IMR-90 (cell line): ENCODE data around the gene NCF2. TPM values are rescaled to one million over a fixed set of nuclear protein-coding genes. Genes with fewer than 3 reads are reported as not detected.

Experiments
- ATAC-seq: fragments of 200-7000 bp; cut with Tn5 transposase; 2 replicates; pipeline ENCODE4 v1.9.1; 2020; ENCODE audit warnings: low read depth, mild to moderate bottlenecking, moderate library complexity
- BruUV-seq: library from RNA; stranded (reverse); fragments of 400-500 nt; replicated peaks from 2 replicates; lab custom pipeline; 2021; lab: Mats Ljungman, UMichigan
- CTCF ChIA-PET: fragments of 300-600 bp; formaldehyde crosslinking; extraction: SDS; loops from one replicate; lab custom pipeline; 2021; ENCODE audit warnings: antibody characterized with exemption; lab: Yijun Ruan, JAX
- POLR2A ChIA-PET: fragments of 300-600 bp; sonication (Branson Sonifier 250); formaldehyde crosslinking; loops from one replicate; lab custom pipeline; 2022; ENCODE audit warnings: antibody characterized with exemption; ENCODE audit not compliant: unreplicated experiment; lab: Charles Lee
- DNase-seq: peaks from one replicate; pipeline ENCODE4 v3.0.0; 2013
- H2AFZ ChIP-seq: replicated peaks from 2 replicates; pipeline ENCODE3; 2013; ENCODE audit warnings: low read length, mild to moderate bottlenecking; ENCODE audit not compliant: poor library complexity
- H2AK5ac ChIP-seq: 2 replicates; pipeline ENCODE4 v1.6.1; 2013; ENCODE audit warnings: low read depth, low read length, inconsistent platforms
- H2AK9ac ChIP-seq: replicated peaks from 2 replicates; pipeline ENCODE3; 2013; ENCODE audit warnings: mild to moderate bottlenecking, low read depth, low read length, moderate library complexity; ENCODE audit not compliant: poor library complexity
- H2BK120ac ChIP-seq: 2 replicates; pipeline ENCODE4 v1.6.1; 2013; ENCODE audit warnings: low read depth, low read length, inconsistent platforms
- H2BK15ac ChIP-seq: 3 replicates; pipeline ENCODE4 v1.6.1; 2013; ENCODE audit warnings: low read depth, low read length, inconsistent platforms
- H2BK20ac ChIP-seq: 2 replicates; pipeline ENCODE4 v1.6.1; 2013; ENCODE audit warnings: low read depth, mild to moderate bottlenecking, inconsistent platforms, low read length, moderate library complexity
- H2BK5ac ChIP-seq: 2 replicates; pipeline ENCODE4 v1.6.1; 2013; ENCODE audit warnings: mild to moderate bottlenecking, low read depth, low read length, inconsistent platforms; ENCODE audit not compliant: poor library complexity, severe bottlenecking
- H3K14ac ChIP-seq: replicated peaks from 2 replicates; pipeline ENCODE4 v1.6.1; 2013; ENCODE audit warnings: low read depth, low read length, inconsistent platforms
- H3K18ac ChIP-seq: 2 replicates; pipeline ENCODE4 v1.6.1; 2013; ENCODE audit warnings: low read depth, low read length, control low read depth
- H3K23ac ChIP-seq: 2 replicates; pipeline ENCODE4 v1.6.1; 2013; ENCODE audit warnings: low read depth, low read length, inconsistent platforms
- H3K27ac ChIP-seq: 2 replicates; pipeline ENCODE4 v1.5.1; 2013; ENCODE audit warnings: mild to moderate bottlenecking, control low read depth, low read length; ENCODE audit not compliant: insufficient read depth
- H3K27me3 ChIP-seq: 2 replicates; pipeline ENCODE4 v1.6.1; 2013; ENCODE audit warnings: low read length; ENCODE audit not compliant: control insufficient read depth, insufficient read depth
- H3K36me3 ChIP-seq: 2 replicates; pipeline ENCODE4 v1.6.1; 2013; ENCODE audit warnings: low read length, mixed read lengths; ENCODE audit not compliant: control insufficient read depth, insufficient read depth
- H3K4ac ChIP-seq: 2 replicates; pipeline ENCODE4 v1.6.1; 2013; ENCODE audit warnings: low read depth, low read length, inconsistent platforms
- H3K4me1 ChIP-seq: 2 replicates; pipeline ENCODE4 v1.6.1; 2013; ENCODE audit warnings: low read length, mixed read lengths; ENCODE audit not compliant: control insufficient read depth, insufficient read depth
- H3K4me2 ChIP-seq: 2 replicates; pipeline ENCODE4 v1.6.1; 2013; ENCODE audit warnings: low read depth, mild to moderate bottlenecking, control low read depth, low read length, moderate library complexity
- H3K4me3 ChIP-seq: 2 replicates; pipeline ENCODE4 v1.5.1; 2013; ENCODE audit warnings: low read depth, mild to moderate bottlenecking, control low read depth, low read length, moderate library complexity; ENCODE audit not compliant: insufficient read depth
- H3K56ac ChIP-seq: 2 replicates; pipeline ENCODE4 v1.6.1; 2013; ENCODE audit warnings: low read length, inconsistent platforms; ENCODE audit not compliant: insufficient read depth; ENCODE audit errors: extremely low read depth
- H3K79me1 ChIP-seq, 2 experiments: 2 replicates each; pipeline ENCODE4 v1.6.1; 2013; ENCODE audit warnings: low read length in 2 of 2, inconsistent platforms in 1 of 2, low read depth in 1 of 2
- H3K9ac ChIP-seq: 2 replicates; pipeline ENCODE4 v1.6.1; 2013; ENCODE audit warnings: low read depth, low read length, control low read depth
- H3K9me1 ChIP-seq: 2 replicates; pipeline ENCODE4 v1.6.1; 2013; ENCODE audit warnings: low read length, inconsistent platforms; ENCODE audit not compliant: insufficient read depth
- H3K9me3 ChIP-seq: 2 replicates; pipeline ENCODE4 v1.6.1; 2013; ENCODE audit warnings: low read length; ENCODE audit not compliant: control insufficient read depth, insufficient read depth
- H4K20me1 ChIP-seq: 2 replicates; pipeline ENCODE4 v1.6.1; 2013; ENCODE audit warnings: low read length, inconsistent platforms; ENCODE audit not compliant: insufficient read depth
- H4K5ac ChIP-seq: 2 replicates; pipeline ENCODE4 v1.6.1; 2013; ENCODE audit warnings: mild to moderate bottlenecking, low read depth, low read length, control low read depth
- H4K8ac ChIP-seq, 2 experiments: 2 replicates each; pipeline ENCODE4 v1.6.1; 2013; ENCODE audit warnings: low read depth in 2 of 2, low read length in 2 of 2, control low read depth in 1 of 2, inconsistent platforms in 1 of 2
- H4K91ac ChIP-seq: 2 replicates; pipeline ENCODE4 v1.6.1; 2013; ENCODE audit warnings: low read depth, low read length, inconsistent platforms; ENCODE audit not compliant: insufficient read depth
- BHLHE40 ChIP-seq: fragments of 150-350 bp; IDR thresholded peaks from 2 replicates; pipeline ENCODE4 v1.6.1; 2016; ENCODE audit warnings: mild to moderate bottlenecking, low read depth, low read length
- CEBPB ChIP-seq: IDR thresholded peaks from 2 replicates; pipeline ENCODE4 v1.6.1; 2012; ENCODE audit warnings: low read depth, low read length, improper control_type of control experiment
- CTCF ChIP-seq: conservative IDR thresholded peaks from 2 replicates; pipeline ENCODE4 v1.5.1; 2012; ENCODE audit warnings: mild to moderate bottlenecking, low read depth, low read length, improper control_type of control experiment
- MAFK ChIP-seq: IDR thresholded peaks from 2 replicates; pipeline ENCODE4 v1.6.1; 2012; ENCODE audit warnings: low read depth, low read length, improper control_type of control experiment
- MAZ ChIP-seq: IDR thresholded peaks from 2 replicates; pipeline ENCODE4 v1.6.1; 2012; ENCODE audit warnings: low read depth, mild to moderate bottlenecking, low read length, improper control_type of control experiment, moderate library complexity, borderline replicate concordance
- NFE2L2 ChIP-seq: fragments of 150-350 bp; IDR thresholded peaks from 2 replicates; pipeline ENCODE4 v1.6.1; 2016; ENCODE audit warnings: low read depth, mild to moderate bottlenecking, low read length
- RAD21 ChIP-seq: IDR thresholded peaks from 2 replicates; pipeline ENCODE4 v1.6.1; 2012; ENCODE audit warnings: low read length, improper control_type of control experiment
- RFX5 ChIP-seq: IDR thresholded peaks from 2 replicates; pipeline ENCODE4 v1.8.0; 2012; ENCODE audit warnings: low read depth, mild to moderate bottlenecking, low read length, moderate library complexity
- SMC3 ChIP-seq: fragments of 150-350 bp; IDR thresholded peaks from 2 replicates; pipeline ENCODE4 v1.6.1; 2016; ENCODE audit warnings: low read depth, mild to moderate bottlenecking, antibody characterized with exemption, low read length, moderate library complexity
- USF2 ChIP-seq: fragments of 150-350 bp; IDR thresholded peaks from 2 replicates; pipeline ENCODE4 v1.6.1; 2017; ENCODE audit warnings: mild to moderate bottlenecking, antibody characterized with exemption, low read length, low read depth
- WGBS, 2 experiments: methylation state at CpG; one replicate each; pipeline versions ENCODE4 v1.1.5 to v1.1.7; 2013; ENCODE audit warnings: missing lambda C conversion rate in 2 of 2; ENCODE audit not compliant: insufficient read length in 1 of 2; ENCODE audit errors: extremely low coverage in 2 of 2; 5-methylcytosine and 5-hydroxymethylcytosine counted together
- dilution Hi-C: fragments of 300-500 bp; cut with HindIII; formaldehyde crosslinking; loops from one replicate; pipeline ENCODE4 v1.14.3; 2018; ENCODE audit warnings: low sequenced_read_pairs; ENCODE audit not compliant: unreplicated experiment
- in situ Hi-C: fragments of 300-500 bp; cut with MboI; formaldehyde crosslinking; loops from 3 replicates; pipeline ENCODE4 v1.14.3; 2019; ENCODE audit warnings: low sequenced_read_pairs, inconsistent platforms, mixed read lengths
- intact Hi-C: fragments of 100-400 bp; cut with micrococcal nuclease; formaldehyde crosslinking; loops from 2 replicates; pipeline ENCODE4 v1.10.0; 2022
- polyA plus RNA-seq, 3 experiments: library from polyadenylated mRNA; depleted of rRNA; stranded (reverse); fragments of >200 nt; gene quantifications; 2 replicates each; pipeline ENCODE4 v1.2.3, GENCODE V29; 2012; ENCODE audit warnings: low replicate concordance in 1 of 3
- total RNA-seq: library from RNA; depleted of rRNA; stranded (reverse); fragments of >200 nt; gene quantifications from 2 replicates; pipeline ENCODE4 v1.2.3, GENCODE V29; 2012

Gene NCF2
- total and polyA plus RNA-seq, 2 of the 4 experiments (the other 2 are of a cell fraction): 3.2 to 4.2 TPM

GRCh38 chr1:183622884-183623785 lies 32.9 kb upstream of the NCF2 start:
- H3K4me2 ChIP-seq: no peak overlapping the region
- H4K8ac ChIP-seq: no peak overlapping the region
- no peak overlapping the region for H3K27ac ChIP-seq
- H4K20me1 ChIP-seq: peaks cover 14% of the 10 kb centered on the region
- H3K9me1 ChIP-seq: no peaks in the 10 kb centered on the region
- H2AFZ ChIP-seq: no peak overlapping the region
- ATAC-seq: peak; percentile 86
- dilution Hi-C loops: no loop called here
- 96% methylated on average over 4 of the region's 10 CpGs; no CpG with 5 or more reads in 1 of the 2 experiments for WGBS, 2 experiments
- no peak overlapping the region for H3K18ac ChIP-seq
- intact Hi-C loops: loop anchor here (1.0 to 2.0 kb wide), 5 partner anchors 13 to 342 kb away; no protein-coding TSS in a partner anchor
- peaks cover 3 to 25% of the 10 kb centered on the region in 2 experiments; a peak in 3 of 4 replicates for H3K79me1 ChIP-seq
- no peak overlapping the region for H2BK120ac ChIP-seq
- no peak overlapping the region for H3K14ac ChIP-seq
- no TSS peak for BruUV-seq
- H3K4me3 ChIP-seq: no peak overlapping the region
- H2AK9ac ChIP-seq: no peak overlapping the region
- CTCF ChIA-PET: interaction anchor here (1.1 kb wide), 1 partner anchor 14 kb away, joined by 5 read pairs; no protein-coding TSS in a partner anchor
- no peak overlapping the region for H3K23ac ChIP-seq
- H2AK5ac ChIP-seq: no peak overlapping the region
- H3K9me3 ChIP-seq: no peaks in the 10 kb centered on the region
- no peak overlapping the region for H3K4ac ChIP-seq
- POLR2A ChIA-PET: no interaction called here
- H3K9ac ChIP-seq: no peak overlapping the region
- no peak overlapping the region for H2BK5ac ChIP-seq
- peak; percentile 78 for DNase-seq
- no peak overlapping the region for H2BK15ac ChIP-seq
- in situ Hi-C loops: loop anchor here (10.0 kb wide), 2 partner anchors 148 to 338 kb away; partner anchors contain the start of gene SMG7
- H3K36me3 ChIP-seq: peaks cover 9% of the 10 kb centered on the region
- no peak overlapping the region for H4K91ac ChIP-seq
- H3K56ac ChIP-seq: no peak overlapping the region
- H3K4me1 ChIP-seq: peaks cover 3% of the 10 kb centered on the region
- no peaks in the 10 kb centered on the region for H3K27me3 ChIP-seq
- H2BK20ac ChIP-seq: no peak overlapping the region
- no peak overlapping the region for H4K5ac ChIP-seq
- TF ChIP-seq NFE2L2 (no peak), SMC3 (peak; percentile 59), RAD21 (peak; percentile 85), MAZ (no peak), CTCF (peak; percentile 73), MAFK (no peak), CEBPB (0 out of 2 replicates have a peak, but pooled peaks have one; percentile 29), USF2 (no peak), BHLHE40 (no peak), RFX5 (no peak)
